WTC11 (cell line): Measurements from ENCODE around the gene ERFL. TPM values are rescaled to one million over a fixed set of nuclear protein-coding genes. Genes with fewer than 3 reads are reported as not detected.

Source experiments
- AR ChIP-seq: fragments of 250-450 bp; sonication (Bioruptor Pico); IDR thresholded peaks from 2 replicates; pipeline ENCODE4 v1.9.0; 2021; ENCODE audit warnings: mild to moderate bottlenecking
- ARID4B ChIP-seq: sonication (generic); formaldehyde crosslinking; IDR thresholded peaks from 2 replicates; pipeline ENCODE4 v1.8.0; 2023; ENCODE audit warnings: missing genetic modification reagents, mild to moderate bottlenecking, borderline replicate concordance
- ATF2 ChIP-seq: sonication (generic); formaldehyde crosslinking; IDR thresholded peaks from 2 replicates; pipeline ENCODE4 v1.8.1; 2022; ENCODE audit warnings: low read depth, missing genetic modification reagents, borderline replicate concordance
- GTF2I ChIP-seq: fragments of 250-450 bp; sonication (Bioruptor Pico); conservative IDR thresholded peaks from 2 replicates; pipeline ENCODE4 v1.4.0; 2021; ENCODE audit warnings: mild to moderate bottlenecking
- IRF1 ChIP-seq: sonication (generic); formaldehyde crosslinking; IDR thresholded peaks from 2 replicates; pipeline ENCODE4 v1.8.0; 2023; ENCODE audit warnings: missing genetic modification reagents
- IRF2 ChIP-seq: sonication (generic); formaldehyde crosslinking; IDR thresholded peaks from 2 replicates; pipeline ENCODE4 v1.8.0; 2022; ENCODE audit warnings: low read depth, missing genetic modification reagents, borderline replicate concordance
- NFE2L1 ChIP-seq: sonication (generic); formaldehyde crosslinking; IDR thresholded peaks from 2 replicates; pipeline ENCODE4 v1.8.1; 2023; ENCODE audit warnings: missing genetic modification reagents
- NR1H2 ChIP-seq: sonication (generic); formaldehyde crosslinking; IDR thresholded peaks from 2 replicates; pipeline ENCODE4 v1.9.0; 2021; ENCODE audit warnings: mild to moderate bottlenecking, moderate library complexity, missing genetic modification reagents
- NR3C1 ChIP-seq: sonication (generic); formaldehyde crosslinking; conservative IDR thresholded peaks from 2 replicates; pipeline ENCODE4 v1.8.1; 2023; ENCODE audit warnings: low read depth, mild to moderate bottlenecking, missing genetic modification reagents
- RORB ChIP-seq: fragments of 250-450 bp; sonication (Bioruptor Pico); IDR thresholded peaks from 2 replicates; pipeline ENCODE4 v1.9.0; 2021; ENCODE audit warnings: mild to moderate bottlenecking
- ZBTB21 ChIP-seq: sonication (generic); formaldehyde crosslinking; IDR thresholded peaks from 2 replicates; pipeline ENCODE4 v1.8.1; 2023; ENCODE audit warnings: mild to moderate bottlenecking, missing genetic modification reagents, borderline replicate concordance
- ZMAT4 ChIP-seq: fragments of 250-450 bp; sonication (Bioruptor Pico); IDR thresholded peaks from 2 replicates; pipeline ENCODE4 v1.9.0; 2021; ENCODE audit warnings: mild to moderate bottlenecking
- ZNF138 ChIP-seq: sonication (generic); formaldehyde crosslinking; conservative IDR thresholded peaks from 2 replicates; pipeline ENCODE4 v1.8.1; 2022; ENCODE audit warnings: mild to moderate bottlenecking, moderate library complexity, missing genetic modification reagents
- ZNF263 ChIP-seq: sonication (generic); formaldehyde crosslinking; IDR thresholded peaks from 2 replicates; pipeline ENCODE4 v1.8.1; 2022; ENCODE audit warnings: low read depth, mild to moderate bottlenecking, moderate library complexity, missing genetic modification reagents
- ZNF671 ChIP-seq: fragments of 250-450 bp; sonication (Bioruptor Pico); IDR thresholded peaks from 2 replicates; pipeline ENCODE4 v1.8.0; 2021; ENCODE audit warnings: mild to moderate bottlenecking
- total RNA-seq: library from RNA; stranded (reverse); gene quantifications from 3 replicates; pipeline ENCODE4 v1.2.3, GENCODE V29; 2021
- TF ChIP-seq, protein P1 (sequence below): sonication (generic); formaldehyde crosslinking; IDR thresholded peaks from 2 replicates; pipeline ENCODE4 v1.8.0; 2023; ENCODE audit warnings: mild to moderate bottlenecking, missing genetic modification reagents
- TF ChIP-seq, protein P2 (sequence below): sonication (generic); formaldehyde crosslinking; conservative IDR thresholded peaks from 2 replicates; pipeline ENCODE4 v1.8.1; 2023; ENCODE audit warnings: mild to moderate bottlenecking, low read depth, missing genetic modification reagents, moderate library complexity
- TF ChIP-seq, protein P3 (sequence below): sonication (generic); formaldehyde crosslinking; IDR thresholded peaks from 2 replicates; pipeline ENCODE4 v1.8.0; 2022; ENCODE audit warnings: mild to moderate bottlenecking, missing genetic modification reagents
- TF ChIP-seq, protein P4 (sequence below): sonication (generic); formaldehyde crosslinking; IDR thresholded peaks from 2 replicates; pipeline ENCODE4 v1.8.0; 2022; ENCODE audit warnings: mild to moderate bottlenecking, missing genetic modification reagents

ERFL gene
- total RNA-seq, 1 experiment from 2014 or later, result 0.31 TPM

GRCh38 chr19:41859618-41860418, 68.4 kb downstream of the ERFL start, which contains the start of gene RPS19 (continued):
- no peak; the same call in 1 of the 2 replicates for TF ChIP-seq ARID4B (CRISPR knock-in tag)
- 0 out of 2 replicates have a peak, but pooled peaks have one; percentile 33 for TF ChIP-seq NFE2L1 (CRISPR knock-in tag)
- no peak for TF ChIP-seq GTF2I (CRISPR knock-in tag)
- no peak for TF ChIP-seq ZNF138 (CRISPR knock-in tag)
- TF ChIP-seq RORB (CRISPR knock-in tag), result no peak
- no peak for TF ChIP-seq NR3C1 (CRISPR knock-in tag)
- no peak for TF ChIP-seq ZNF263
- TF ChIP-seq ZMAT4, result peak; percentile 59; the same call in 1 of the 2 replicates
- peak; percentile 75; the same call in 1 of the 2 replicates for TF ChIP-seq IRF1 (CRISPR knock-in tag)
- TF ChIP-seq, protein P1, sequence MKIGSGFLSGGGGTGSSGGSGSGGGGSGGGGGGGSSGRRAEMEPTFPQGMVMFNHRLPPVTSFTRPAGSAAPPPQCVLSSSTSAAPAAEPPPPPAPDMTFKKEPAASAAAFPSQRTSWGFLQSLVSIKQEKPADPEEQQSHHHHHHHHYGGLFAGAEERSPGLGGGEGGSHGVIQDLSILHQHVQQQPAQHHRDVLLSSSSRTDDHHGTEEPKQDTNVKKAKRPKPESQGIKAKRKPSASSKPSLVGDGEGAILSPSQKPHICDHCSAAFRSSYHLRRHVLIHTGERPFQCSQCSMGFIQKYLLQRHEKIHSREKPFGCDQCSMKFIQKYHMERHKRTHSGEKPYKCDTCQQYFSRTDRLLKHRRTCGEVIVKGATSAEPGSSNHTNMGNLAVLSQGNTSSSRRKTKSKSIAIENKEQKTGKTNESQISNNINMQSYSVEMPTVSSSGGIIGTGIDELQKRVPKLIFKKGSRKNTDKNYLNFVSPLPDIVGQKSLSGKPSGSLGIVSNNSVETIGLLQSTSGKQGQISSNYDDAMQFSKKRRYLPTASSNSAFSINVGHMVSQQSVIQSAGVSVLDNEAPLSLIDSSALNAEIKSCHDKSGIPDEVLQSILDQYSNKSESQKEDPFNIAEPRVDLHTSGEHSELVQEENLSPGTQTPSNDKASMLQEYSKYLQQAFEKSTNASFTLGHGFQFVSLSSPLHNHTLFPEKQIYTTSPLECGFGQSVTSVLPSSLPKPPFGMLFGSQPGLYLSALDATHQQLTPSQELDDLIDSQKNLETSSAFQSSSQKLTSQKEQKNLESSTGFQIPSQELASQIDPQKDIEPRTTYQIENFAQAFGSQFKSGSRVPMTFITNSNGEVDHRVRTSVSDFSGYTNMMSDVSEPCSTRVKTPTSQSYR, result 0 out of 2 replicates have a peak, but pooled peaks have one; percentile 28
- no peak for TF ChIP-seq ZBTB21 (CRISPR knock-in tag)
- TF ChIP-seq, protein P2, sequence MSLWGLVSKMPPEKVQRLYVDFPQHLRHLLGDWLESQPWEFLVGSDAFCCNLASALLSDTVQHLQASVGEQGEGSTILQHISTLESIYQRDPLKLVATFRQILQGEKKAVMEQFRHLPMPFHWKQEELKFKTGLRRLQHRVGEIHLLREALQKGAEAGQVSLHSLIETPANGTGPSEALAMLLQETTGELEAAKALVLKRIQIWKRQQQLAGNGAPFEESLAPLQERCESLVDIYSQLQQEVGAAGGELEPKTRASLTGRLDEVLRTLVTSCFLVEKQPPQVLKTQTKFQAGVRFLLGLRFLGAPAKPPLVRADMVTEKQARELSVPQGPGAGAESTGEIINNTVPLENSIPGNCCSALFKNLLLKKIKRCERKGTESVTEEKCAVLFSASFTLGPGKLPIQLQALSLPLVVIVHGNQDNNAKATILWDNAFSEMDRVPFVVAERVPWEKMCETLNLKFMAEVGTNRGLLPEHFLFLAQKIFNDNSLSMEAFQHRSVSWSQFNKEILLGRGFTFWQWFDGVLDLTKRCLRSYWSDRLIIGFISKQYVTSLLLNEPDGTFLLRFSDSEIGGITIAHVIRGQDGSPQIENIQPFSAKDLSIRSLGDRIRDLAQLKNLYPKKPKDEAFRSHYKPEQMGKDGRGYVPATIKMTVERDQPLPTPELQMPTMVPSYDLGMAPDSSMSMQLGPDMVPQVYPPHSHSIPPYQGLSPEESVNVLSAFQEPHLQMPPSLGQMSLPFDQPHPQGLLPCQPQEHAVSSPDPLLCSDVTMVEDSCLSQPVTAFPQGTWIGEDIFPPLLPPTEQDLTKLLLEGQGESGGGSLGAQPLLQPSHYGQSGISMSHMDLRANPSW, result no peak
- TF ChIP-seq ZNF671, result no peak
- no peak for TF ChIP-seq NR1H2
- TF ChIP-seq AR (CRISPR knock-in tag), result no peak
- TF ChIP-seq IRF2 (CRISPR knock-in tag), result no peak
- TF ChIP-seq, protein P3, sequence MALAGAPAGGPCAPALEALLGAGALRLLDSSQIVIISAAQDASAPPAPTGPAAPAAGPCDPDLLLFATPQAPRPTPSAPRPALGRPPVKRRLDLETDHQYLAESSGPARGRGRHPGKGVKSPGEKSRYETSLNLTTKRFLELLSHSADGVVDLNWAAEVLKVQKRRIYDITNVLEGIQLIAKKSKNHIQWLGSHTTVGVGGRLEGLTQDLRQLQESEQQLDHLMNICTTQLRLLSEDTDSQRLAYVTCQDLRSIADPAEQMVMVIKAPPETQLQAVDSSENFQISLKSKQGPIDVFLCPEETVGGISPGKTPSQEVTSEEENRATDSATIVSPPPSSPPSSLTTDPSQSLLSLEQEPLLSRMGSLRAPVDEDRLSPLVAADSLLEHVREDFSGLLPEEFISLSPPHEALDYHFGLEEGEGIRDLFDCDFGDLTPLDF, result no peak
- no peak for TF ChIP-seq ATF2 (CRISPR knock-in tag)
- TF ChIP-seq, protein P4, sequence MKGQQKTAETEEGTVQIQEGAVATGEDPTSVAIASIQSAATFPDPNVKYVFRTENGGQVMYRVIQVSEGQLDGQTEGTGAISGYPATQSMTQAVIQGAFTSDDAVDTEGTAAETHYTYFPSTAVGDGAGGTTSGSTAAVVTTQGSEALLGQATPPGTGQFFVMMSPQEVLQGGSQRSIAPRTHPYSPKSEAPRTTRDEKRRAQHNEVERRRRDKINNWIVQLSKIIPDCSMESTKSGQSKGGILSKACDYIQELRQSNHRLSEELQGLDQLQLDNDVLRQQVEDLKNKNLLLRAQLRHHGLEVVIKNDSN, result no peak
